ENCODE data around the gene NR1H4. TPM values are rescaled to one million over a fixed set of nuclear protein-coding genes. Genes with fewer than 3 reads are reported as not detected.

The NR1H4 gene
- total and polyA plus RNA-seq, 2 of the 13 experiments (the other 11 are each of a cell fraction or from before 2014, with no cell fraction given) = 27.3 to 114 TPM

GRCh38 chr12:100437038-100437841 lies 36.4 kb upstream of the NR1H4 start (continued):
- 0 out of 2 replicates have a peak, but pooled peaks have one; percentile 44 for TF ChIP-seq ZBTB21 (CRISPR knock-in tag; IDR thresholded peaks at IDR 0.05)
- no peak for TF ChIP-seq SSRP1 (CRISPR knock-in tag; IDR thresholded peaks at IDR 0.05)
- peak; percentile 93 for TF ChIP-seq DNMT3B (CRISPR knock-in tag; conservative IDR thresholded peaks at IDR 0.05)
- TF ChIP-seq BCL6 (CRISPR knock-in tag; IDR thresholded peaks at IDR 0.05) = peak; percentile 94
- no peak for TF ChIP-seq PAWR (CRISPR knock-in tag; IDR thresholded peaks at IDR 0.05; ENCODE audit: borderline replicate concordance)
- TF ChIP-seq NR0B2 (CRISPR knock-in tag; IDR thresholded peaks at IDR 0.05) = no peak
- no peak for TF ChIP-seq XBP1 (CRISPR knock-in tag; IDR thresholded peaks at IDR 0.05)
- no peak for TF ChIP-seq ZNF484 (CRISPR knock-in tag; IDR thresholded peaks at IDR 0.05; ENCODE audit: borderline replicate concordance, low read depth)
- TF ChIP-seq, protein P1, sequence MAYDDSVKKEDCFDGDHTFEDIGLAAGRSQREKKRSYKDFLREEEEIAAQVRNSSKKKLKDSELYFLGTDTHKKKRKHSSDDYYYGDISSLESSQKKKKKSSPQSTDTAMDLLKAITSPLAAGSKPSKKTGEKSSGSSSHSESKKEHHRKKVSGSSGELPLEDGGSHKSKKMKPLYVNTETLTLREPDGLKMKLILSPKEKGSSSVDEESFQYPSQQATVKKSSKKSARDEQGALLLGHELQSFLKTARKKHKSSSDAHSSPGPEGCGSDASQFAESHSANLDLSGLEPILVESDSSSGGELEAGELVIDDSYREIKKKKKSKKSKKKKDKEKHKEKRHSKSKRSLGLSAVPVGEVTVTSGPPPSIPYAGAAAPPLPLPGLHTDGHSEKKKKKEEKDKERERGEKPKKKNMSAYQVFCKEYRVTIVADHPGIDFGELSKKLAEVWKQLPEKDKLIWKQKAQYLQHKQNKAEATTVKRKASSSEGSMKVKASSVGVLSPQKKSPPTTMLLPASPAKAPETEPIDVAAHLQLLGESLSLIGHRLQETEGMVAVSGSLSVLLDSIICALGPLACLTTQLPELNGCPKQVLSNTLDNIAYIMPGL (CRISPR knock-in tag; IDR thresholded peaks at IDR 0.05; ENCODE audit: borderline replicate concordance in 1 of 2, low read depth in 1 of 2) = peak in 1 of 2 experiments; percentile 53; a peak in 1 of 4 replicates
- TF ChIP-seq, protein P2, sequence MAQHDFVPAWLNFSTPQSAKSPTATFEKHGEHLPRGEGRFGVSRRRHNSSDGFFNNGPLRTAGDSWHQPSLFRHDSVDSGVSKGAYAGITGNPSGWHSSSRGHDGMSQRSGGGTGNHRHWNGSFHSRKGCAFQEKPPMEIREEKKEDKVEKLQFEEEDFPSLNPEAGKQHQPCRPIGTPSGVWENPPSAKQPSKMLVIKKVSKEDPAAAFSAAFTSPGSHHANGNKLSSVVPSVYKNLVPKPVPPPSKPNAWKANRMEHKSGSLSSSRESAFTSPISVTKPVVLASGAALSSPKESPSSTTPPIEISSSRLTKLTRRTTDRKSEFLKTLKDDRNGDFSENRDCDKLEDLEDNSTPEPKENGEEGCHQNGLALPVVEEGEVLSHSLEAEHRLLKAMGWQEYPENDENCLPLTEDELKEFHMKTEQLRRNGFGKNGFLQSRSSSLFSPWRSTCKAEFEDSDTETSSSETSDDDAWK (CRISPR knock-in tag; IDR thresholded peaks at IDR 0.05) = no peak
- peak; percentile 57; the same call in 1 of the 2 replicates for TF ChIP-seq ARNT2 (CRISPR knock-in tag; IDR thresholded peaks at IDR 0.05; ENCODE audit: low read depth)
- TF ChIP-seq, protein P3, sequence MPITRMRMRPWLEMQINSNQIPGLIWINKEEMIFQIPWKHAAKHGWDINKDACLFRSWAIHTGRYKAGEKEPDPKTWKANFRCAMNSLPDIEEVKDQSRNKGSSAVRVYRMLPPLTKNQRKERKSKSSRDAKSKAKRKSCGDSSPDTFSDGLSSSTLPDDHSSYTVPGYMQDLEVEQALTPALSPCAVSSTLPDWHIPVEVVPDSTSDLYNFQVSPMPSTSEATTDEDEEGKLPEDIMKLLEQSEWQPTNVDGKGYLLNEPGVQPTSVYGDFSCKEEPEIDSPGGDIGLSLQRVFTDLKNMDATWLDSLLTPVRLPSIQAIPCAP (CRISPR knock-in tag; IDR thresholded peaks at IDR 0.05; ENCODE audit: low read depth) = no peak
- TF ChIP-seq ZNF816 (CRISPR knock-in tag; IDR thresholded peaks at IDR 0.05; ENCODE audit: borderline replicate concordance) = no peak
- TF ChIP-seq ZSCAN20 (CRISPR knock-in tag; IDR thresholded peaks at IDR 0.05; ENCODE audit: borderline replicate concordance) = peak; percentile 69; the same call in 1 of the 2 replicates
- peak; percentile 97 for TF ChIP-seq RXRB (CRISPR knock-in tag; IDR thresholded peaks at IDR 0.05; ENCODE audit: borderline replicate concordance)
- TF ChIP-seq, protein P4, sequence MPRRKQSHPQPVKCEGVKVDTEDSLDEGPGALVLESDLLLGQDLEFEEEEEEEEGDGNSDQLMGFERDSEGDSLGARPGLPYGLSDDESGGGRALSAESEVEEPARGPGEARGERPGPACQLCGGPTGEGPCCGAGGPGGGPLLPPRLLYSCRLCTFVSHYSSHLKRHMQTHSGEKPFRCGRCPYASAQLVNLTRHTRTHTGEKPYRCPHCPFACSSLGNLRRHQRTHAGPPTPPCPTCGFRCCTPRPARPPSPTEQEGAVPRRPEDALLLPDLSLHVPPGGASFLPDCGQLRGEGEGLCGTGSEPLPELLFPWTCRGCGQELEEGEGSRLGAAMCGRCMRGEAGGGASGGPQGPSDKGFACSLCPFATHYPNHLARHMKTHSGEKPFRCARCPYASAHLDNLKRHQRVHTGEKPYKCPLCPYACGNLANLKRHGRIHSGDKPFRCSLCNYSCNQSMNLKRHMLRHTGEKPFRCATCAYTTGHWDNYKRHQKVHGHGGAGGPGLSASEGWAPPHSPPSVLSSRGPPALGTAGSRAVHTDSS (CRISPR knock-in tag; conservative IDR thresholded peaks at IDR 0.05) = no peak
- no peak for TF ChIP-seq POLR2AphosphoS2 (IDR thresholded peaks at IDR 0.05; ENCODE audit: low read depth, low read length)
- TF ChIP-seq ZNF432 (CRISPR knock-in tag; IDR thresholded peaks at IDR 0.05; ENCODE audit: borderline replicate concordance) = no peak
- no peak for TF ChIP-seq ZNF138 (CRISPR knock-in tag; IDR thresholded peaks at IDR 0.05; ENCODE audit: low read depth)
- TF ChIP-seq ZNF557 (CRISPR knock-in tag; IDR thresholded peaks at IDR 0.05) = 0 out of 2 replicates have a peak, but pooled peaks have one; percentile 43
- TF ChIP-seq CTCF (CRISPR knock-in tag; IDR thresholded peaks at IDR 0.05) = no peak
